Duodenal mucosa (tissue), 2 donors: ENCODE results near the gene SGMS2.

Experiments
- H3K27ac ChIP-seq: one replicate; pipeline ENCODE4 v1.7.0; 2013; ENCODE audit warnings: low read depth, low read length
- H3K27me3 ChIP-seq, 2 donors: one replicate each; pipeline ENCODE4 v1.7.0; 2013; ENCODE audit warnings: low read length in 2 of 2, control low read depth in 1 of 2; ENCODE audit not compliant: insufficient read depth in 2 of 2, control insufficient read depth in 1 of 2
- H3K36me3 ChIP-seq, 2 donors: one replicate each; pipeline ENCODE4 v1.7.0; 2013; ENCODE audit warnings: low read length in 2 of 2, control low read depth in 1 of 2; ENCODE audit not compliant: insufficient read depth in 2 of 2, control insufficient read depth in 1 of 2
- H3K4me1 ChIP-seq, 2 donors: one replicate each; pipeline ENCODE4 v1.7.0; 2013; ENCODE audit warnings: low read length in 2 of 2, control low read depth in 1 of 2; ENCODE audit not compliant: insufficient read depth in 2 of 2, control insufficient read depth in 1 of 2
- H3K4me3 ChIP-seq, 2 donors: one replicate each; pipeline ENCODE4 v1.7.0; 2013; ENCODE audit warnings: low read length in 2 of 2, low read depth in 1 of 2
- H3K9ac ChIP-seq, 2 donors: one replicate each; pipeline ENCODE4 v1.7.0; 2013; ENCODE audit warnings: low read length in 2 of 2, low read depth in 1 of 2
- H3K9me3 ChIP-seq, 2 donors: one replicate each; pipeline ENCODE4 v1.7.0; 2013; ENCODE audit warnings: low read length in 2 of 2, control low read depth in 1 of 2; ENCODE audit not compliant: control insufficient read depth in 1 of 2

The SGMS2 gene

GRCh38 chr4:107890779-107891178 is 66.0 kb downstream of the SGMS2 start:
- Histone ChIP-seq H3K27ac (no peak overlapping the region), H3K9ac (no peak overlapping the region), H3K4me1 (no peaks in the 10 kb centered on the region), H3K4me3 (no peak overlapping the region), H3K9me3 (peaks cover 3 to 13% of the 10 kb centered on the region in 2 donors), H3K36me3 (no peaks in the 10 kb centered on the region), H3K27me3 (no peaks in the 10 kb centered on the region)

DNA sequence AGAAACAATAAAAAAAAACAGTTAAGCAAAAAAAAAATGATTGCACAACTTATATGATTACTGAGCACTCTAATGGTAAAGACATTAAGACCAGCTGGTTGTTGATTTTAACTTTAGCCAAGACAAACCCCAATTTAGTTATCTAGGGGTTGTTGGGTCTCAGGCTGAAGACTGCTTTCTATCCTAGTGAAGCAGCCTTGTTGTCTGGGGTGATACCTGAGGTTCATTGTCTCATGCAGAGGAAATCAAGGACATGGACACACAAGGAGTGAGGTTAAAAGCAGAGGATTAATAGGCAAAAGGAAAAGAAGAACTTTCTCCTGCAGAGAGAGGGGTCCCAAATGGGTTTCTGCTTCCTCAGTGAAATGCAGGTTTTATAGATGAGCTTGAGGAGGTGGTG is 66.6 kb downstream of the SGMS2 start:
- Histone ChIP-seq H3K36me3 (no peaks in the 10 kb centered on the region), H3K4me3 (no peak overlapping the region), H3K4me1 (no peaks in the 10 kb centered on the region), H3K27me3 (no peaks in the 10 kb centered on the region), H3K9me3 (peaks cover 3 to 13% of the 10 kb centered on the region in 2 donors), H3K27ac (no peak overlapping the region), H3K9ac (no peak overlapping the region)

- H3K4me1 ChIP-seq, result no peaks in the 10 kb centered on the region
- no peaks in the 10 kb centered on the region for H3K27me3 ChIP-seq
- peaks cover 0 to 7% of the 10 kb centered on the region in 2 donors for H3K9me3 ChIP-seq
- no peak overlapping the region for H3K9ac ChIP-seq
- no peak overlapping the region for H3K4me3 ChIP-seq
- H3K27ac ChIP-seq, result no peak overlapping the region
- no peaks in the 10 kb centered on the region for H3K36me3 ChIP-seq
Observed at GRCh38 chr4:107893171-107894137, 68.7 kb downstream of the SGMS2 start.

- Histone ChIP-seq H3K9me3 (peaks cover 0 to 4% of the 10 kb centered on the region in 2 donors), H3K36me3 (no peaks in the 10 kb centered on the region), H3K27ac (no peak overlapping the region), H3K4me1 (no peaks in the 10 kb centered on the region), H3K27me3 (no peaks in the 10 kb centered on the region), H3K4me3 (no peak overlapping the region), H3K9ac (no peak overlapping the region)
Observed at GRCh38 chr4:107894138-107894603, 69.4 kb downstream of the SGMS2 start.

GRCh38 chr4:107896158-107896645 is 71.5 kb downstream of the SGMS2 start:
- Histone ChIP-seq H3K27me3 (no peaks in the 10 kb centered on the region), H3K9me3 (no peaks in the 10 kb centered on the region), H3K36me3 (no peaks in the 10 kb centered on the region), H3K4me3 (no peak overlapping the region), H3K9ac (no peak overlapping the region), H3K27ac (no peak overlapping the region), H3K4me1 (no peaks in the 10 kb centered on the region)

- no peak overlapping the region for H3K4me3 ChIP-seq
- no peaks in the 10 kb centered on the region for H3K4me1 ChIP-seq
- H3K27me3 ChIP-seq, result no peaks in the 10 kb centered on the region
- H3K36me3 ChIP-seq, result no peaks in the 10 kb centered on the region
- no peak overlapping the region for H3K27ac ChIP-seq
- H3K9me3 ChIP-seq, result no peaks in the 10 kb centered on the region
- no peak overlapping the region for H3K9ac ChIP-seq
Observed at GRCh38 chr4:107896646-107897045, 71.9 kb downstream of the SGMS2 start.

GRCh38 chr4:107897823-107898222 is 73.1 kb downstream of the SGMS2 start:
- Histone ChIP-seq H3K27ac (no peak overlapping the region), H3K4me1 (no peaks in the 10 kb centered on the region), H3K9ac (no peak overlapping the region), H3K9me3 (no peaks in the 10 kb centered on the region), H3K36me3 (peaks cover 0 to 1% of the 10 kb centered on the region in 2 donors), H3K27me3 (no peaks in the 10 kb centered on the region), H3K4me3 (no peak overlapping the region)

GRCh38 chr4:107900067-107900466 is 75.3 kb downstream of the SGMS2 start:
- Histone ChIP-seq H3K36me3 (peaks cover 3 to 6% of the 10 kb centered on the region in 2 donors), H3K27me3 (no peaks in the 10 kb centered on the region), H3K9ac (no peak overlapping the region), H3K9me3 (no peaks in the 10 kb centered on the region), H3K27ac (no peak overlapping the region), H3K4me3 (no peak overlapping the region), H3K4me1 (no peaks in the 10 kb centered on the region)

GRCh38 chr4:107900508-107900907 is 75.8 kb downstream of the SGMS2 start:
- Histone ChIP-seq H3K36me3 (peaks cover 3 to 6% of the 10 kb centered on the region in 2 donors), H3K27ac (no peak overlapping the region), H3K9ac (no peak overlapping the region), H3K27me3 (no peaks in the 10 kb centered on the region), H3K4me1 (no peaks in the 10 kb centered on the region), H3K4me3 (no peak overlapping the region), H3K9me3 (no peaks in the 10 kb centered on the region)

GRCh38 chr4:107901213-107901934 is 76.6 kb downstream of the SGMS2 start:
- Histone ChIP-seq H3K9ac (no peak overlapping the region), H3K36me3 (peaks cover 3 to 6% of the 10 kb centered on the region in 2 donors), H3K27ac (no peak overlapping the region)

More at GRCh38 chr4:107901213-107901934, 76.6 kb downstream of the SGMS2 start:
- Histone ChIP-seq H3K27me3 (no peaks in the 10 kb centered on the region), H3K4me3 (no peak overlapping the region), H3K4me1 (no peaks in the 10 kb centered on the region), H3K9me3 (no peaks in the 10 kb centered on the region)
